SK-N-SH (cell line): ENCODE results near the gene AGBL3. TPM values are rescaled to one million over a fixed set of nuclear protein-coding genes. Genes with fewer than 3 reads are reported as not detected.

Experiments used
- CTCF ChIA-PET: fragments of 300-600, 350-600 bp; formaldehyde crosslinking; extraction: SDS; loops from one replicate; lab custom pipeline; 2021; lab: Yijun Ruan, JAX
- POLR2A ChIA-PET: fragments of 350-600 bp; sonication (Branson Sonifier 250); formaldehyde crosslinking; extraction: SDS; loops from one replicate; lab custom pipeline; 2020; ENCODE audit warnings: antibody characterized with exemption, inconsistent platforms; lab: Yijun Ruan, JAX
- DNase-seq: peaks from one replicate; pipeline ENCODE4 v3.0.0; 2012
- H2AFZ ChIP-seq: fragments of 200-600 bp; sonication (generic); 2 replicates; pipeline ENCODE4 v1.8.1; 2016; ENCODE audit warnings: antibody characterized with exemption, mild to moderate bottlenecking, low read depth
- H3F3A ChIP-seq: fragments of 200-600 bp; sonication (generic); replicated peaks from 2 replicates; pipeline ENCODE3; 2016; ENCODE audit warnings: antibody characterized with exemption, mild to moderate bottlenecking; ENCODE audit not compliant: insufficient read depth
- H3K27ac ChIP-seq, 2 experiments: fragments of 200-500 bp in 1 of 2; fragments of 200-600 bp in 1 of 2; sonication (Bioruptor generic) in 1 of 2; sonication (generic), shearing (Covaris generic) in 1 of 2; 2 replicates each; pipeline versions ENCODE4 v1.5.1 to v1.6.1; 2014 to 2016; ENCODE audit warnings: low read depth in 2 of 2, inconsistent platforms in 1 of 2, low read length in 1 of 2, mild to moderate bottlenecking in 1 of 2, mixed read lengths in 1 of 2
- H3K27me3 ChIP-seq: fragments of 200-600 bp; sonication (generic), shearing (Covaris generic); 2 replicates; pipeline ENCODE4 v1.6.1; 2016; ENCODE audit warnings: mixed run types; ENCODE audit not compliant: insufficient read depth
- H3K36me3 ChIP-seq, 2 experiments: fragments of 200-500 bp in 1 of 2; fragments of 200-600 bp in 1 of 2; sonication (Bioruptor generic) in 1 of 2; sonication (generic) in 1 of 2; replicated peaks in 1 of 2; 2 replicates each; pipeline versions ENCODE3 to v1.5.1; 2014 to 2016; ENCODE audit warnings: low read length in 1 of 2, mild to moderate bottlenecking in 1 of 2; ENCODE audit not compliant: insufficient read depth in 2 of 2, control insufficient read depth in 1 of 2
- H3K4me1 ChIP-seq, 2 experiments: fragments of 200-500 bp in 1 of 2; fragments of 200-600 bp in 1 of 2; sonication (Bioruptor generic) in 1 of 2; sonication (generic), shearing (Covaris generic) in 1 of 2; 2 replicates each; pipeline versions ENCODE4 v1.5.1 to v1.6.1; 2014 to 2016; ENCODE audit warnings: low read depth in 1 of 2, low read length in 1 of 2, mixed run types in 1 of 2; ENCODE audit not compliant: insufficient read depth in 2 of 2, control insufficient read depth in 1 of 2
- H3K4me2 ChIP-seq: fragments of 200-600 bp; sonication (generic), shearing (Covaris generic); 2 replicates; pipeline ENCODE4 v1.6.1; 2017; ENCODE audit warnings: mixed run types
- H3K4me3 ChIP-seq, 2 experiments: fragments of 200-500 bp in 1 of 2; fragments of 200-600 bp in 1 of 2; sonication (Bioruptor generic) in 1 of 2; sonication (generic), shearing (Covaris generic) in 1 of 2; 2 replicates each; pipeline versions ENCODE4 v1.5.1 to v1.8.1; 2014 to 2016; ENCODE audit warnings: low read depth in 2 of 2, inconsistent platforms in 1 of 2, low read length in 1 of 2, mild to moderate bottlenecking in 1 of 2, mixed read lengths in 1 of 2, moderate library complexity in 1 of 2
- H3K79me2 ChIP-seq: fragments of 200-600 bp; sonication (generic); 2 replicates; pipeline ENCODE4 v1.8.1; 2017; ENCODE audit warnings: mild to moderate bottlenecking; ENCODE audit not compliant: insufficient read depth
- H3K9ac ChIP-seq: fragments of 200-600 bp; sonication (generic); 2 replicates; pipeline ENCODE4 v1.6.1; 2017; ENCODE audit warnings: mixed run types
- H3K9me2 ChIP-seq: fragments of 200-600 bp; sonication (generic); 2 replicates; pipeline ENCODE4 v1.6.1; 2017; ENCODE audit warnings: mixed run types
- H3K9me3 ChIP-seq: fragments of 200-600 bp; sonication (generic); 2 replicates; pipeline ENCODE4 v1.6.1; 2017; ENCODE audit warnings: mixed run types, mild to moderate bottlenecking, moderate library complexity
- H4K20me1 ChIP-seq: fragments of 200-600 bp; sonication (generic); 2 replicates; pipeline ENCODE4 v1.6.1; 2017; ENCODE audit warnings: mild to moderate bottlenecking, mixed run types; ENCODE audit not compliant: insufficient read depth
- EZH2phosphoT487 ChIP-seq: fragments of 200-600 bp; sonication (generic); IDR thresholded peaks from 2 replicates; pipeline ENCODE4 v1.6.1; 2017; ENCODE audit warnings: low read depth, mixed run types, mild to moderate bottlenecking, antibody characterized with exemption, moderate library complexity, borderline replicate concordance
- FOSL2 ChIP-seq: IDR thresholded peaks from 2 replicates; pipeline ENCODE4 v1.4.0; 2012; ENCODE audit warnings: low read depth, mild to moderate bottlenecking, moderate library complexity, borderline replicate concordance
- FOXM1 ChIP-seq: IDR thresholded peaks from 2 replicates; pipeline ENCODE4 v1.4.0; 2012; ENCODE audit warnings: low read depth, mild to moderate bottlenecking
- GABPA ChIP-seq: IDR thresholded peaks from 2 replicates; pipeline ENCODE4 v1.4.0; 2012; ENCODE audit warnings: low read depth, mild to moderate bottlenecking
- GATA2 ChIP-seq: sonication (generic); formaldehyde crosslinking; IDR thresholded peaks from 2 replicates; pipeline ENCODE4 v1.5.0; 2020; ENCODE audit warnings: mild to moderate bottlenecking, missing genetic modification reagents
- NFIC ChIP-seq: IDR thresholded peaks from 2 replicates; pipeline ENCODE4 v1.4.0; 2012; ENCODE audit warnings: borderline replicate concordance
- POLR2AphosphoS5 ChIP-seq: IDR thresholded peaks from 2 replicates; pipeline ENCODE4 v1.6.1; 2012; ENCODE audit warnings: low read depth, low read length
- RCOR1 ChIP-seq: fragments of 150-350 bp; IDR thresholded peaks from 2 replicates; pipeline ENCODE4 v1.6.1; 2017; ENCODE audit warnings: antibody characterized with exemption, low read length
- RXRA ChIP-seq: IDR thresholded peaks from 2 replicates; pipeline ENCODE4 v1.4.0; 2012; ENCODE audit warnings: low read depth, mild to moderate bottlenecking, borderline replicate concordance
- SIN3A ChIP-seq: IDR thresholded peaks from 2 replicates; pipeline ENCODE4 v1.6.1; 2012; ENCODE audit warnings: low read depth, mild to moderate bottlenecking, low read length, moderate library complexity, borderline replicate concordance
- SMC3 ChIP-seq: IDR thresholded peaks from 2 replicates; pipeline ENCODE4 v1.6.1; 2012; ENCODE audit warnings: low read depth, low read length, improper control_type of control experiment
- TAF1 ChIP-seq: IDR thresholded peaks from 2 replicates; pipeline ENCODE4 v1.6.1; 2012; ENCODE audit warnings: low read depth, mild to moderate bottlenecking, low read length, moderate library complexity, borderline replicate concordance
- YY1 ChIP-seq: IDR thresholded peaks from 2 replicates; pipeline ENCODE4 v1.4.0; 2012; ENCODE audit warnings: low read depth, mild to moderate bottlenecking
- WGBS: methylation state at CpG from one replicate; pipeline ENCODE4 v1.1.6; 2017; ENCODE audit warnings: low lambda C conversion rate; 5-methylcytosine and 5-hydroxymethylcytosine counted together
- polyA plus RNA-seq, 3 experiments: library from polyadenylated mRNA; depleted of rRNA; stranded (reverse); fragments of >200 nt; gene quantifications; 2 replicates each; pipeline ENCODE4 v1.2.3, GENCODE V29; 2012
- TF ChIP-seq, protein P1 (sequence below): IDR thresholded peaks from 2 replicates; pipeline ENCODE4 v1.6.1; 2012; ENCODE audit warnings: mild to moderate bottlenecking, low read depth, low read length, moderate library complexity
- TF ChIP-seq, protein P2 (sequence below): IDR thresholded peaks from 2 replicates; pipeline ENCODE4; 2012
- TF ChIP-seq, protein P3 (sequence below): fragments of 150-350 bp; IDR thresholded peaks from 2 replicates; pipeline ENCODE4 v1.6.1; 2016; ENCODE audit warnings: mild to moderate bottlenecking, low read depth, low read length
- TF ChIP-seq, protein P4 (sequence below): fragments of 150-350 bp; IDR thresholded peaks from 2 replicates; pipeline ENCODE4 v1.6.1; 2017; ENCODE audit warnings: antibody characterized with exemption, low read length, low read depth, borderline replicate concordance

The AGBL3 gene
- polyA plus RNA-seq, 1 of the 3 experiments (the other 2 are of a cell fraction): 0.35 TPM

DNA sequence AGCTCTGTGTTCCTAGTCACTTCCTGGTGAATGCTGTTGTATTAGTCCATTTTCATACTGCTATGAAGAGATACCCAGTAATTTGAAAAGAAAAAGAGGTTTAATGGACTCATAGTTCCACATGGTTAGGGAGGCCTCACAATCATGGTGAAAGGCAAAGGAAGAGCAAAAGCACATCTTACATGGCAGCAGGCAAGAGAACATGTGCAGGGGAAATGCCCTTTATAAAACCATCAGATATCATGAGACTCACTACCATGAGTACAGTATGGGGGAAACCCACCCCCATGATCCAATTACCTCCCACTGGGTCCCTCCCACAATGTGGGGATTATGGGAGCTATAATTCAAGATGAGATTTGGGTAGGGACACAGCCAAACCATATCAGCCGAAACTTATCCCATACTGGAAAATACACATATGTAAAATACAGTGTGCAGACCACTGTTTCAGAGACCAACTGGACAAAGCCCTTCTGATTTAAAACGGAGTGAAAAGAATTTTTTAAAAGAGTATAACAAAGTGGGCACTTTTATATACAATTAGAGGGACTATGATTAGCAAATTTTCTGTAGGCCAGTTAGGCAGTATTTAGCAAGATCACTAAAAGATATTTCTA, 176.2 kb downstream of the AGBL3 start:
- Histone ChIP-seq H3K27ac (no peak overlapping the region), H3F3A (peaks cover 6% of the 10 kb centered on the region), H2AFZ (no peak overlapping the region), H3K36me3 (peaks cover 32 to 35% of the 10 kb centered on the region in 2 experiments), H3K4me3 (no peak overlapping the region), H3K27me3 (no peaks in the 10 kb centered on the region), H3K4me2 (no peak overlapping the region), H3K9ac (no peak overlapping the region), H3K9me3 (no peaks in the 10 kb centered on the region), H3K4me1 (peaks cover 4 to 11% of the 10 kb centered on the region in 2 experiments; a peak in 3 of 4 replicates), H3K79me2 (peaks cover 4% of the 10 kb centered on the region; the same call in 1 of the 2 replicates), H3K9me2 (no peaks in the 10 kb centered on the region), H4K20me1 (no peaks in the 10 kb centered on the region)
- TF ChIP-seq RXRA: no peak
- TF ChIP-seq, protein P1, sequence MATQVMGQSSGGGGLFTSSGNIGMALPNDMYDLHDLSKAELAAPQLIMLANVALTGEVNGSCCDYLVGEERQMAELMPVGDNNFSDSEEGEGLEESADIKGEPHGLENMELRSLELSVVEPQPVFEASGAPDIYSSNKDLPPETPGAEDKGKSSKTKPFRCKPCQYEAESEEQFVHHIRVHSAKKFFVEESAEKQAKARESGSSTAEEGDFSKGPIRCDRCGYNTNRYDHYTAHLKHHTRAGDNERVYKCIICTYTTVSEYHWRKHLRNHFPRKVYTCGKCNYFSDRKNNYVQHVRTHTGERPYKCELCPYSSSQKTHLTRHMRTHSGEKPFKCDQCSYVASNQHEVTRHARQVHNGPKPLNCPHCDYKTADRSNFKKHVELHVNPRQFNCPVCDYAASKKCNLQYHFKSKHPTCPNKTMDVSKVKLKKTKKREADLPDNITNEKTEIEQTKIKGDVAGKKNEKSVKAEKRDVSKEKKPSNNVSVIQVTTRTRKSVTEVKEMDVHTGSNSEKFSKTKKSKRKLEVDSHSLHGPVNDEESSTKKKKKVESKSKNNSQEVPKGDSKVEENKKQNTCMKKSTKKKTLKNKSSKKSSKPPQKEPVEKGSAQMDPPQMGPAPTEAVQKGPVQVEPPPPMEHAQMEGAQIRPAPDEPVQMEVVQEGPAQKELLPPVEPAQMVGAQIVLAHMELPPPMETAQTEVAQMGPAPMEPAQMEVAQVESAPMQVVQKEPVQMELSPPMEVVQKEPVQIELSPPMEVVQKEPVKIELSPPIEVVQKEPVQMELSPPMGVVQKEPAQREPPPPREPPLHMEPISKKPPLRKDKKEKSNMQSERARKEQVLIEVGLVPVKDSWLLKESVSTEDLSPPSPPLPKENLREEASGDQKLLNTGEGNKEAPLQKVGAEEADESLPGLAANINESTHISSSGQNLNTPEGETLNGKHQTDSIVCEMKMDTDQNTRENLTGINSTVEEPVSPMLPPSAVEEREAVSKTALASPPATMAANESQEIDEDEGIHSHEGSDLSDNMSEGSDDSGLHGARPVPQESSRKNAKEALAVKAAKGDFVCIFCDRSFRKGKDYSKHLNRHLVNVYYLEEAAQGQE: no peak
- TF ChIP-seq GATA2: no peak
- TF ChIP-seq RCOR1: no peak
- no peak for TF ChIP-seq YY1
- TF ChIP-seq, protein P2, sequence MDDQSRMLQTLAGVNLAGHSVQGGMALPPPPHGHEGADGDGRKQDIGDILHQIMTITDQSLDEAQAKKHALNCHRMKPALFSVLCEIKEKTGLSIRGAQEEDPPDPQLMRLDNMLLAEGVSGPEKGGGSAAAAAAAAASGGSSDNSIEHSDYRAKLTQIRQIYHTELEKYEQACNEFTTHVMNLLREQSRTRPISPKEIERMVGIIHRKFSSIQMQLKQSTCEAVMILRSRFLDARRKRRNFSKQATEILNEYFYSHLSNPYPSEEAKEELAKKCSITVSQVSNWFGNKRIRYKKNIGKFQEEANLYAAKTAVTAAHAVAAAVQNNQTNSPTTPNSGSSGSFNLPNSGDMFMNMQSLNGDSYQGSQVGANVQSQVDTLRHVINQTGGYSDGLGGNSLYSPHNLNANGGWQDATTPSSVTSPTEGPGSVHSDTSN: no peak
- TF ChIP-seq, protein P3, sequence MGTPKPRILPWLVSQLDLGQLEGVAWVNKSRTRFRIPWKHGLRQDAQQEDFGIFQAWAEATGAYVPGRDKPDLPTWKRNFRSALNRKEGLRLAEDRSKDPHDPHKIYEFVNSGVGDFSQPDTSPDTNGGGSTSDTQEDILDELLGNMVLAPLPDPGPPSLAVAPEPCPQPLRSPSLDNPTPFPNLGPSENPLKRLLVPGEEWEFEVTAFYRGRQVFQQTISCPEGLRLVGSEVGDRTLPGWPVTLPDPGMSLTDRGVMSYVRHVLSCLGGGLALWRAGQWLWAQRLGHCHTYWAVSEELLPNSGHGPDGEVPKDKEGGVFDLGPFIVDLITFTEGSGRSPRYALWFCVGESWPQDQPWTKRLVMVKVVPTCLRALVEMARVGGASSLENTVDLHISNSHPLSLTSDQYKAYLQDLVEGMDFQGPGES: no peak
- TF ChIP-seq NFIC: no peak
- TF ChIP-seq TAF1: no peak
- TF ChIP-seq, protein P4, sequence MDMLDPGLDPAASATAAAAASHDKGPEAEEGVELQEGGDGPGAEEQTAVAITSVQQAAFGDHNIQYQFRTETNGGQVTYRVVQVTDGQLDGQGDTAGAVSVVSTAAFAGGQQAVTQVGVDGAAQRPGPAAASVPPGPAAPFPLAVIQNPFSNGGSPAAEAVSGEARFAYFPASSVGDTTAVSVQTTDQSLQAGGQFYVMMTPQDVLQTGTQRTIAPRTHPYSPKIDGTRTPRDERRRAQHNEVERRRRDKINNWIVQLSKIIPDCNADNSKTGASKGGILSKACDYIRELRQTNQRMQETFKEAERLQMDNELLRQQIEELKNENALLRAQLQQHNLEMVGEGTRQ: no peak
- TF ChIP-seq FOSL2: no peak
- TF ChIP-seq POLR2AphosphoS5: no peak
- TF ChIP-seq SMC3: no peak
- no peak for TF ChIP-seq EZH2phosphoT487
- TF ChIP-seq FOXM1: no peak
- no peak for TF ChIP-seq GABPA
- TF ChIP-seq SIN3A: no peak
- POLR2A ChIA-PET: no interaction called here
- CTCF ChIA-PET: interaction anchor here (0.7 to 1.7 kb wide), 2 partner anchors 8 to 55 kb away, joined by 3 to 4 read pairs; partner anchors contain the start of gene CYREN
- DNase-seq: no peak
- WGBS: 92% methylated on average over 2 of the region's 2 CpGs
